NCI-H2107 treated with DMSO at 0.1 percent for 48 hours (cell line): ENCODE data around the gene SNCB.
A peak's percentile ranks its signal among the peaks of the same experiment; 100 is the strongest.

Source experiments
- DNase-seq: peaks from one replicate; lab custom pipeline; 2025; ENCODE audit not compliant: unreplicated experiment; lab: John Stamatoyannopoulos, UW

SNCB gene

GRCh38 chr5:176661676-176662075 is 31.3 kb upstream of the SNCB start:
- DNase-seq = no peak

- DNase-seq = peak; percentile 19
Measured at GRCh38 chr5:176660860-176661641, 30.7 kb upstream of the SNCB start.

GRCh38 chr5:176660530-176660859 is 30.2 kb upstream of the SNCB start:
- no peak for DNase-seq

- DNase-seq = no peak
Measured at GRCh38 chr5:176659860-176660461, 29.6 kb upstream of the SNCB start.

- no peak for DNase-seq
Measured at GRCh38 chr5:176659512-176659839, 29.1 kb upstream of the SNCB start.

GRCh38 chr5:176658817-176659511 is 28.6 kb upstream of the SNCB start:
- no peak for DNase-seq

GRCh38 chr5:176658007-176658599 is 27.8 kb upstream of the SNCB start:
- peak; percentile 13 for DNase-seq

- DNase-seq = no peak
Measured at GRCh38 chr5:176656467-176656990, 26.2 kb upstream of the SNCB start.

- DNase-seq = no peak
Measured at GRCh38 chr5:176654856-176655255, 24.5 kb upstream of the SNCB start.

GRCh38 chr5:176653401-176654385 is 23.4 kb upstream of the SNCB start:
- DNase-seq = no peak

- DNase-seq = no peak
Measured at GRCh38 chr5:176652136-176652535, 21.8 kb upstream of the SNCB start.

GRCh38 chr5:176651472-176651980 is 21.2 kb upstream of the SNCB start:
- no peak for DNase-seq

- no peak for DNase-seq
Measured at GRCh38 chr5:176650354-176650884, 20.1 kb upstream of the SNCB start.

GRCh38 chr5:176648474-176649194 is 18.3 kb upstream of the SNCB start:
- DNase-seq = no peak

GRCh38 chr5:176647843-176648473 is 17.6 kb upstream of the SNCB start:
- DNase-seq = no peak

GRCh38 chr5:176647030-176647842 is 16.9 kb upstream of the SNCB start, which contains the start of gene TSPAN17:
Gene TSPAN17 (plus strand): TSS chr5:176647484. CDS start chr5:176647616, 132 bp downstream.
- DNase-seq = peak; percentile 79

- DNase-seq = no peak
Measured at GRCh38 chr5:176646707-176647029, 16.3 kb upstream of the SNCB start.

GRCh38 chr5:176646049-176646706 is 15.8 kb upstream of the SNCB start:
- DNase-seq = no peak
